Activated T-cell treated with anti-CD3 and anti-CD28 coated beads, Interleukin-2, amount 50 U/mL, for 72 hours (primary cell): ENCODE results near the gene DNM2. TPM values are rescaled to one million over a fixed set of nuclear protein-coding genes. Genes with fewer than 3 reads are reported as not detected.
"Not testable (repeated sequence)": the region's sequence is repeated elsewhere in the genome, so short reads cannot be mapped to it uniquely, and the experiment has no call there.

ENCODE experiments used
- ATAC-seq, 2 donors: fragments of 150-1000 bp; cut with Tn5 transposase; replicated peaks in 1 of 2; 2 replicates each; pipeline ENCODE4 v1.10.0; 2021; ENCODE audit warnings: moderate library complexity in 2 of 2, mild to moderate bottlenecking in 1 of 2
- DNase-seq, 2 donors: peaks; one replicate each; pipeline ENCODE4 v3.0.0; 2021 to 2022; ENCODE audit warnings: mixed read lengths in 1 of 2
- H3K27ac Mint-ChIP-seq: one replicate; pipeline ENCODE4 v1.8.0; 2022; ENCODE audit warnings: mild to moderate bottlenecking, moderate library complexity, mixed read lengths
- H3K27me3 Mint-ChIP-seq: one replicate; pipeline ENCODE4 v1.8.0; 2022; ENCODE audit warnings: low read depth, mixed read lengths
- H3K36me3 Mint-ChIP-seq, 2 donors: one replicate each; pipeline ENCODE4 v1.8.0; 2022; ENCODE audit warnings: mixed read lengths in 2 of 2, mild to moderate bottlenecking in 1 of 2; ENCODE audit not compliant: insufficient read depth in 2 of 2
- H3K4me1 Mint-ChIP-seq: one replicate; pipeline ENCODE4 v1.8.0; 2022; ENCODE audit warnings: low read depth, mixed read lengths
- H3K4me3 Mint-ChIP-seq, 2 donors: one replicate each; pipeline ENCODE4 v1.8.0; 2022; ENCODE audit warnings: mild to moderate bottlenecking in 2 of 2, mixed read lengths in 2 of 2, moderate library complexity in 2 of 2
- H3K9me3 Mint-ChIP-seq, 2 donors: one replicate each; pipeline ENCODE4 v1.8.0; 2022; ENCODE audit warnings: mixed read lengths in 2 of 2
- total RNA-seq, 2 donors: library from RNA; stranded (reverse); gene quantifications; one replicate each; pipeline ENCODE4 v1.2.3, GENCODE V29; 2022

DNM2 gene
- total RNA-seq, 2 donors from 2014 or later = 241 to 266 TPM

- Mint-ChIP-seq H3K27ac (no peak overlapping the region), H3K4me1 (peaks cover 10% of the 10 kb centered on the region), H3K36me3 (no peaks in the 10 kb centered on the region), H3K27me3 (no peaks in the 10 kb centered on the region), H3K9me3 (no peaks in the 10 kb centered on the region), H3K4me3 (no peak overlapping the region)
- peak in 1 of 2 donors; percentile 40 for ATAC-seq
- peak; percentile 38 to 53 for DNase-seq
Measured at GRCh38 chr19:10861103-10861651, 143.3 kb downstream of the DNM2 start.

- ATAC-seq (no peak), DNase-seq (no peak)
- Mint-ChIP-seq H3K4me1 (peaks cover 10% of the 10 kb centered on the region), H3K4me3 (no peak overlapping the region), H3K27ac (no peak overlapping the region), H3K9me3 (no peaks in the 10 kb centered on the region), H3K36me3 (no peaks in the 10 kb centered on the region), H3K27me3 (no peaks in the 10 kb centered on the region)
Measured at GRCh38 chr19:10862561-10863106, 144.8 kb downstream of the DNM2 start.

GRCh38 chr19:10863107-10863717, 145.3 kb downstream of the DNM2 start:
- no peak for ATAC-seq

GRCh38 chr19:10864538-10864899, 146.6 kb downstream of the DNM2 start:
- Mint-ChIP-seq H3K4me3 (peak overlapping the region in 1 of 2 donors; percentile 47), H3K27me3 (no peaks in the 10 kb centered on the region), H3K27ac (no peak overlapping the region), H3K4me1 (peaks cover 21% of the 10 kb centered on the region), H3K9me3 (no peaks in the 10 kb centered on the region), H3K36me3 (no peaks in the 10 kb centered on the region)
- DNase-seq = peak; percentile 85 to 88
- peak; percentile 90 to 92 for ATAC-seq

More at GRCh38 chr19:10863107-10863717, 145.3 kb downstream of the DNM2 start:
- Mint-ChIP-seq H3K27ac (no peak overlapping the region), H3K4me1 (peaks cover 16% of the 10 kb centered on the region), H3K9me3 (no peaks in the 10 kb centered on the region), H3K4me3 (no peak overlapping the region), H3K36me3 (no peaks in the 10 kb centered on the region), H3K27me3 (no peaks in the 10 kb centered on the region)
- DNase-seq = no peak

- H3K36me3 Mint-ChIP-seq = no peaks in the 10 kb centered on the region
- H3K27me3 Mint-ChIP-seq = no peaks in the 10 kb centered on the region
- peaks cover 34% of the 10 kb centered on the region for H3K4me1 Mint-ChIP-seq
- no peak overlapping the region for H3K4me3 Mint-ChIP-seq
- no peaks in the 10 kb centered on the region for H3K9me3 Mint-ChIP-seq
- DNase-seq = no peak
- H3K27ac Mint-ChIP-seq = no peak overlapping the region
- no peak for ATAC-seq
Measured at GRCh38 chr19:10866495-10866894, 148.6 kb downstream of the DNM2 start.

GRCh38 chr19:10868872-10869547, 151.1 kb downstream of the DNM2 start:
- Mint-ChIP-seq H3K4me3 (no peak overlapping the region), H3K4me1 (peaks cover 46% of the 10 kb centered on the region), H3K36me3 (peaks cover 0 to 1% of the 10 kb centered on the region in 2 donors), H3K27me3 (no peaks in the 10 kb centered on the region), H3K27ac (peak overlapping the region; percentile 16), H3K9me3 (no peaks in the 10 kb centered on the region)
- ATAC-seq (no peak), DNase-seq (no peak)

- peaks cover 40% of the 10 kb centered on the region for H3K4me1 Mint-ChIP-seq
- H3K27ac Mint-ChIP-seq = peak overlapping the region; percentile 51
- not testable (repeated sequence) for DNase-seq, H3K9me3 Mint-ChIP-seq, ATAC-seq, H3K36me3 Mint-ChIP-seq, H3K27me3 Mint-ChIP-seq
- peak overlapping the region; percentile 76 to 92 for H3K4me3 Mint-ChIP-seq
Measured at GRCh38 chr19:10869872-10870311, 152.0 kb downstream of the DNM2 start.

GRCh38 chr19:10870501-10870954, 152.6 kb downstream of the DNM2 start:
- peaks cover 0 to 4% of the 10 kb centered on the region in 2 donors for H3K36me3 Mint-ChIP-seq
- no peaks in the 10 kb centered on the region for H3K9me3 Mint-ChIP-seq
- H3K4me3 Mint-ChIP-seq = peak overlapping the region; percentile 76 to 92
- no peaks in the 10 kb centered on the region for H3K27me3 Mint-ChIP-seq
- DNase-seq (no peak), ATAC-seq (no peak)
- peaks cover 40% of the 10 kb centered on the region for H3K4me1 Mint-ChIP-seq
- H3K27ac Mint-ChIP-seq = peak overlapping the region; percentile 54

- H3K4me1 Mint-ChIP-seq = peaks cover 40% of the 10 kb centered on the region
- H3K27me3 Mint-ChIP-seq = no peaks in the 10 kb centered on the region
- ATAC-seq = peak; percentile 89 to 90
Measured at GRCh38 chr19:10870955-10871603, 153.2 kb downstream of the DNM2 start, which contains the start of gene CARM1. TSS of gene CARM1 (plus strand) at chr19:10871553. CDS start at chr19:10871703, 150 bp downstream.

GRCh38 chr19:10871711-10872545, 154.0 kb downstream of the DNM2 start:
- peak overlapping the region; percentile 36 for H3K27ac Mint-ChIP-seq
- H3K9me3 Mint-ChIP-seq = no peaks in the 10 kb centered on the region
- no peaks in the 10 kb centered on the region for H3K27me3 Mint-ChIP-seq
- peak overlapping the region; percentile 82 to 98 for H3K4me3 Mint-ChIP-seq
- H3K4me1 Mint-ChIP-seq = peaks cover 49% of the 10 kb centered on the region
- peak; percentile 1 to 2 for ATAC-seq
- peaks cover 0 to 4% of the 10 kb centered on the region in 2 donors for H3K36me3 Mint-ChIP-seq
- peak; percentile 54 to 57 for DNase-seq

More at GRCh38 chr19:10870955-10871603, 153.2 kb downstream of the DNM2 start, which contains the start of gene CARM1:
- Mint-ChIP-seq H3K9me3 (no peaks in the 10 kb centered on the region), H3K4me3 (peak within 1 kb of the TSS; percentile 82 to 98), H3K27ac (peak within 1 kb of the TSS; percentile 54), H3K36me3 (peaks cover 0 to 4% of the 10 kb centered on the region in 2 donors)
- peak; percentile 99 to 100 for DNase-seq

- peak overlapping the region; percentile 36 for H3K27ac Mint-ChIP-seq
- H3K36me3 Mint-ChIP-seq = peaks cover 0 to 4% of the 10 kb centered on the region in 2 donors
- H3K9me3 Mint-ChIP-seq = no peaks in the 10 kb centered on the region
- peak overlapping the region; percentile 82 to 98 for H3K4me3 Mint-ChIP-seq
- DNase-seq (peak in 1 of 2 donors; percentile 7), ATAC-seq (no peak)
- peaks cover 55% of the 10 kb centered on the region for H3K4me1 Mint-ChIP-seq
- H3K27me3 Mint-ChIP-seq = no peaks in the 10 kb centered on the region
Measured at GRCh38 chr19:10872546-10873107, 154.7 kb downstream of the DNM2 start.

GRCh38 chr19:10874024-10874423, 156.1 kb downstream of the DNM2 start:
- no peak for DNase-seq
- Mint-ChIP-seq H3K36me3 (peaks cover under 1 to 6% of the 10 kb centered on the region in 2 donors), H3K27ac (peak overlapping the region; percentile 24), H3K27me3 (no peaks in the 10 kb centered on the region), H3K9me3 (no peaks in the 10 kb centered on the region), H3K4me1 (peaks cover 58% of the 10 kb centered on the region), H3K4me3 (peak overlapping the region; percentile 57 to 60)
- no peak for ATAC-seq
